ENCODE results near the gene KCNK6.
"Not testable (repeated sequence)": the region's sequence is repeated elsewhere in the genome, so short reads cannot be mapped to it uniquely, and the experiment has no call there.

The KCNK6 gene

GRCh38 chr19:38362946-38363688 lies 43.5 kb downstream of the KCNK6 start:
- DNase-seq = not testable (repeated sequence)

- no peak for DNase-seq
These were observed 47.4 kb downstream of the KCNK6 start for GRCh38 chr19:38367041-38367440.

- no peak for DNase-seq
These were observed 49.9 kb downstream of the KCNK6 start for GRCh38 chr19:38369584-38369983.

- DNase-seq = no peak
These were observed 50.7 kb downstream of the KCNK6 start for GRCh38 chr19:38370299-38370698.

GRCh38 chr19:38371081-38371480 lies 51.4 kb downstream of the KCNK6 start:
- DNase-seq = no peak

GRCh38 chr19:38373907-38374331 lies 54.3 kb downstream of the KCNK6 start:
- DNase-seq = no peak

- DNase-seq = peak; percentile 99
These were observed 54.9 kb downstream of the KCNK6 start, which contains the start of gene PSMD8 for GRCh38 chr19:38374332-38375097. Gene PSMD8, plus strand, starts transcription at chr19:38374571. Its CDS starts 31 bp downstream, at chr19:38374602.

- DNase-seq = no peak
These were observed 55.5 kb downstream of the KCNK6 start for GRCh38 chr19:38375098-38375493.

GRCh38 chr19:38375748-38376147 lies 56.1 kb downstream of the KCNK6 start:
- DNase-seq = no peak

GRCh38 chr19:38376576-38376975 lies 56.9 kb downstream of the KCNK6 start:
- no peak for DNase-seq

GRCh38 chr19:38377052-38377451 lies 57.4 kb downstream of the KCNK6 start:
- no peak for DNase-seq

GRCh38 chr19:38378866-38379265 lies 59.2 kb downstream of the KCNK6 start:
- DNase-seq = no peak

GRCh38 chr19:38381138-38381537 lies 61.5 kb downstream of the KCNK6 start:
- no peak for DNase-seq
